Liver (tissue), 3 donors: ENCODE results near the gene CFAP57.

Experiments
- FOXA1 ChIP-seq: IDR thresholded peaks from 2 replicates; pipeline ENCODE4 v1.6.1; 2016; ENCODE audit warnings: antibody characterized with exemption
- GABPA ChIP-seq, 2 donors: IDR thresholded peaks in 1 of 2; conservative IDR thresholded peaks in 1 of 2; 2 replicates each; pipeline ENCODE4 v1.6.1; 2016; ENCODE audit warnings: antibody characterized with exemption in 2 of 2, mild to moderate bottlenecking in 1 of 2, moderate library complexity in 1 of 2
- JUND ChIP-seq, 2 donors: IDR thresholded peaks; 2 replicates each; pipeline ENCODE4 v1.6.1; 2016; ENCODE audit warnings: antibody characterized with exemption in 2 of 2
- RAD21 ChIP-seq, 2 donors: IDR thresholded peaks; 2 replicates each; pipeline ENCODE4 v1.6.1; 2016; ENCODE audit warnings: antibody characterized with exemption in 2 of 2, mild to moderate bottlenecking in 2 of 2
- RXRA ChIP-seq, 2 donors: IDR thresholded peaks; 2 replicates each; pipeline ENCODE4 v1.6.1; 2017 to 2018; ENCODE audit warnings: antibody characterized with exemption in 2 of 2, mild to moderate bottlenecking in 1 of 2
- TAF1 ChIP-seq: conservative IDR thresholded peaks from 2 replicates; pipeline ENCODE4 v1.6.1; 2016; ENCODE audit warnings: antibody characterized with exemption, mild to moderate bottlenecking
- TF ChIP-seq, protein P1 (sequence below): fragments of 150-350 bp; IDR thresholded peaks from 2 replicates; pipeline ENCODE4 v1.5.1; 2017; ENCODE audit warnings: improper control_type of control experiment, low read depth, low read length; ENCODE audit not compliant: missing input control
- TF ChIP-seq, protein P2 (sequence below): IDR thresholded peaks from 2 replicates; pipeline ENCODE4 v1.6.1; 2016; ENCODE audit warnings: antibody characterized with exemption, mild to moderate bottlenecking
- TF ChIP-seq, protein P3 (sequence below): IDR thresholded peaks from 2 replicates; pipeline ENCODE4 v1.6.1; 2016; ENCODE audit warnings: antibody characterized with exemption
- donor health status: healthy.
- donor health status: healthy.

DNA sequence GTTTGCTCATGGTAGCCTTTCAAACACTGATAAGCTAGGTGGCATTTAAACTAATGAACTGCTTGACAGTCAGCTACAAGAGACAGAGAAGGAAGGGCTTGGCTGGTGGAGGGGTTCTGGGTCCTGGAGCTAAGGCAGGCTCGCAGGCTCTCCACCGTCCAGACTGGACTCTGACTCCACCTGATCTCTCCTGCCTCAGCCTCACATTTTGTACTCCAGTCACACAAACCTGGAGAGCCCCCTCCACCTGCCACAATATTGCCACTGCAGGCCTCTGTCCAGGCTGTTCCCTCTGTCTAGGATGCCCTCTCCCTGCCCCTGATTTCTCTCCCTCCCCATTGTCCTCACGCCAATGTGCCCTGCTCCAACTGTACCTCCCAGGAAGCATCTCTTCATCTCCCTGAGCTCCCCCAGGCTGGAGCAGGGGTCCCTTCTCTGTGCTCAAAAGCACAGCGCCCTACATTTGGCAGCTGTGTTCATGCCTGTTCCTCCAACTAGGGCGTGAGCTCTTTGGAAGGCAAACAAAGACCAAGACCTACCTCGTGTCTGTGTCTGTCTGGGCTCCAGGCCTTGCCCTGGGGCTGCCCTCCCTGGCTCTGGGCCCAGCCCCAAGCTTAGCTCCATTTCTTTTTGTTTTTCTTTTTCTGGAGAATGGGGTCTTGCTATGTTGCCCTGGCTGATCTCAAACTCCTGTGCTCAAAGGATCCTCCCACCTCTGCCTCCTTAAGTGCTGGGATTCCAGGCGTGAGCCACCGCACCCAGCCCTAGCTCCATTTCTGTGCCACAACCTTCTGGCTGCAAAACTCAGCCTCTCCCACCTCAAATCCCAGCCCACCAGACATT, 131.6 kb downstream of the CFAP57 start:
- TF ChIP-seq, protein P1, sequence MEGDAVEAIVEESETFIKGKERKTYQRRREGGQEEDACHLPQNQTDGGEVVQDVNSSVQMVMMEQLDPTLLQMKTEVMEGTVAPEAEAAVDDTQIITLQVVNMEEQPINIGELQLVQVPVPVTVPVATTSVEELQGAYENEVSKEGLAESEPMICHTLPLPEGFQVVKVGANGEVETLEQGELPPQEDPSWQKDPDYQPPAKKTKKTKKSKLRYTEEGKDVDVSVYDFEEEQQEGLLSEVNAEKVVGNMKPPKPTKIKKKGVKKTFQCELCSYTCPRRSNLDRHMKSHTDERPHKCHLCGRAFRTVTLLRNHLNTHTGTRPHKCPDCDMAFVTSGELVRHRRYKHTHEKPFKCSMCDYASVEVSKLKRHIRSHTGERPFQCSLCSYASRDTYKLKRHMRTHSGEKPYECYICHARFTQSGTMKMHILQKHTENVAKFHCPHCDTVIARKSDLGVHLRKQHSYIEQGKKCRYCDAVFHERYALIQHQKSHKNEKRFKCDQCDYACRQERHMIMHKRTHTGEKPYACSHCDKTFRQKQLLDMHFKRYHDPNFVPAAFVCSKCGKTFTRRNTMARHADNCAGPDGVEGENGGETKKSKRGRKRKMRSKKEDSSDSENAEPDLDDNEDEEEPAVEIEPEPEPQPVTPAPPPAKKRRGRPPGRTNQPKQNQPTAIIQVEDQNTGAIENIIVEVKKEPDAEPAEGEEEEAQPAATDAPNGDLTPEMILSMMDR, result no peak
- TF ChIP-seq TAF1 (no peak), RAD21 (IDR thresholded peaks at IDR 0.05) (peak in 1 of 2 donors; percentile 30), GABPA (IDR thresholded peaks at IDR 0.05 in 1 of 2, conservative IDR thresholded peaks at IDR 0.05 in 1 of 2) (no peak), JUND (IDR thresholded peaks at IDR 0.05) (no peak), RXRA (IDR thresholded peaks at IDR 0.05) (peak; percentile 46 to 47), FOXA1 (no peak)
- TF ChIP-seq, protein P2, sequence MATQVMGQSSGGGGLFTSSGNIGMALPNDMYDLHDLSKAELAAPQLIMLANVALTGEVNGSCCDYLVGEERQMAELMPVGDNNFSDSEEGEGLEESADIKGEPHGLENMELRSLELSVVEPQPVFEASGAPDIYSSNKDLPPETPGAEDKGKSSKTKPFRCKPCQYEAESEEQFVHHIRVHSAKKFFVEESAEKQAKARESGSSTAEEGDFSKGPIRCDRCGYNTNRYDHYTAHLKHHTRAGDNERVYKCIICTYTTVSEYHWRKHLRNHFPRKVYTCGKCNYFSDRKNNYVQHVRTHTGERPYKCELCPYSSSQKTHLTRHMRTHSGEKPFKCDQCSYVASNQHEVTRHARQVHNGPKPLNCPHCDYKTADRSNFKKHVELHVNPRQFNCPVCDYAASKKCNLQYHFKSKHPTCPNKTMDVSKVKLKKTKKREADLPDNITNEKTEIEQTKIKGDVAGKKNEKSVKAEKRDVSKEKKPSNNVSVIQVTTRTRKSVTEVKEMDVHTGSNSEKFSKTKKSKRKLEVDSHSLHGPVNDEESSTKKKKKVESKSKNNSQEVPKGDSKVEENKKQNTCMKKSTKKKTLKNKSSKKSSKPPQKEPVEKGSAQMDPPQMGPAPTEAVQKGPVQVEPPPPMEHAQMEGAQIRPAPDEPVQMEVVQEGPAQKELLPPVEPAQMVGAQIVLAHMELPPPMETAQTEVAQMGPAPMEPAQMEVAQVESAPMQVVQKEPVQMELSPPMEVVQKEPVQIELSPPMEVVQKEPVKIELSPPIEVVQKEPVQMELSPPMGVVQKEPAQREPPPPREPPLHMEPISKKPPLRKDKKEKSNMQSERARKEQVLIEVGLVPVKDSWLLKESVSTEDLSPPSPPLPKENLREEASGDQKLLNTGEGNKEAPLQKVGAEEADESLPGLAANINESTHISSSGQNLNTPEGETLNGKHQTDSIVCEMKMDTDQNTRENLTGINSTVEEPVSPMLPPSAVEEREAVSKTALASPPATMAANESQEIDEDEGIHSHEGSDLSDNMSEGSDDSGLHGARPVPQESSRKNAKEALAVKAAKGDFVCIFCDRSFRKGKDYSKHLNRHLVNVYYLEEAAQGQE, result no peak
- TF ChIP-seq, protein P3, sequence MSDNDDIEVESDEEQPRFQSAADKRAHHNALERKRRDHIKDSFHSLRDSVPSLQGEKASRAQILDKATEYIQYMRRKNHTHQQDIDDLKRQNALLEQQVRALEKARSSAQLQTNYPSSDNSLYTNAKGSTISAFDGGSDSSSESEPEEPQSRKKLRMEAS, result no peak
